KBM-7 (cell line): Measurements from ENCODE around the gene RAPGEF4.

Experiments
- DNase-seq: peaks from one replicate; pipeline ENCODE4 v3.0.0-alpha.2; 2015
- in situ Hi-C: fragments of 300-500 bp; cut with MboI; formaldehyde crosslinking; loops from 2 replicates; pipeline ENCODE4 v1.14.3; 2020; ENCODE audit warnings: low sequenced_read_pairs, low pct_unique_long_range_greater_than_20kb, mixed read lengths

The RAPGEF4 gene

GRCh38 chr2:172878260-172878659 lies 142.6 kb downstream of the RAPGEF4 start:
- DNase-seq, result no peak
- in situ Hi-C loops, result no loop called here

GRCh38 chr2:172884336-172884735 lies 148.7 kb downstream of the RAPGEF4 start:
- in situ Hi-C loops, result no loop called here
- DNase-seq, result no peak

- DNase-seq, result no peak
- in situ Hi-C loops, result no loop called here
These were observed 150.4 kb downstream of the RAPGEF4 start for GRCh38 chr2:172885996-172886395.

GRCh38 chr2:172887280-172887679 lies 151.6 kb downstream of the RAPGEF4 start:
- no peak for DNase-seq
- in situ Hi-C loops, result no loop called here

- in situ Hi-C loops, result no loop called here
- DNase-seq, result no peak
These were observed 153.3 kb downstream of the RAPGEF4 start for GRCh38 chr2:172888714-172889669.

GRCh38 chr2:172889768-172890430 lies 154.3 kb downstream of the RAPGEF4 start:
- DNase-seq, result peak; percentile 24
- in situ Hi-C loops, result no loop called here

- in situ Hi-C loops, result no loop called here
- no peak for DNase-seq
These were observed 157.5 kb downstream of the RAPGEF4 start for GRCh38 chr2:172893111-172893510.

GRCh38 chr2:172893671-172894070 lies 158.0 kb downstream of the RAPGEF4 start:
- no peak for DNase-seq
- in situ Hi-C loops, result no loop called here

- in situ Hi-C loops, result no loop called here
- DNase-seq, result no peak
These were observed 159.2 kb downstream of the RAPGEF4 start for GRCh38 chr2:172894689-172895387.

- in situ Hi-C loops, result no loop called here
- DNase-seq, result no peak
These were observed 161.0 kb downstream of the RAPGEF4 start for GRCh38 chr2:172896661-172897081.

- no peak for DNase-seq
- in situ Hi-C loops, result no loop called here
These were observed 165.2 kb downstream of the RAPGEF4 start for GRCh38 chr2:172900871-172901270.

- DNase-seq, result no peak
- in situ Hi-C loops, result no loop called here
These were observed 166.3 kb downstream of the RAPGEF4 start for GRCh38 chr2:172901913-172902312.

GRCh38 chr2:172904236-172904635 lies 168.6 kb downstream of the RAPGEF4 start:
- in situ Hi-C loops, result no loop called here
- DNase-seq, result no peak

- no peak for DNase-seq
- in situ Hi-C loops, result no loop called here
These were observed 170.5 kb downstream of the RAPGEF4 start for GRCh38 chr2:172905937-172906811.

- in situ Hi-C loops, result no loop called here
- DNase-seq, result no peak
These were observed 172.6 kb downstream of the RAPGEF4 start for GRCh38 chr2:172908275-172908674.

GRCh38 chr2:172909454-172909853 lies 173.8 kb downstream of the RAPGEF4 start:
- in situ Hi-C loops, result no loop called here
- DNase-seq, result no peak

- no peak for DNase-seq
- in situ Hi-C loops, result no loop called here
These were observed 176.6 kb downstream of the RAPGEF4 start for GRCh38 chr2:172912266-172912665.

GRCh38 chr2:172914341-172915008 lies 178.8 kb downstream of the RAPGEF4 start:
- DNase-seq, result no peak
- in situ Hi-C loops, result no loop called here
